Activated CD8-positive, alpha-beta T cell treated with anti-CD3 and anti-CD28 coated beads for 36 hours (primary cell): ENCODE data around the gene NTNG1. TPM values are rescaled to one million over a fixed set of nuclear protein-coding genes. Genes with fewer than 3 reads are reported as not detected.

Experiments
- ATAC-seq: fragments of 200-7000 bp; cut with Tn5 transposase; one replicate; pipeline ENCODE4 v1.10.0; 2021; ENCODE audit warnings: mild to moderate bottlenecking, moderate library complexity
- CTCF ChIA-PET: fragments of 350-600 bp; sonication (Branson Sonifier 250); formaldehyde crosslinking; loops from one replicate; lab custom pipeline; 2021; ENCODE audit warnings: antibody characterized with exemption; lab: Charles Lee
- POLR2A ChIA-PET: fragments of 350-600 bp; sonication (Branson Sonifier 250); formaldehyde crosslinking; loops from one replicate; lab custom pipeline; 2021; ENCODE audit warnings: antibody characterized with exemption; lab: Charles Lee
- DNase-seq: peaks from one replicate; pipeline ENCODE4 v3.0.0-alpha.2; 2020
- H3K27ac Mint-ChIP-seq: one replicate; pipeline ENCODE4 v1.8.0; 2021; ENCODE audit warnings: mild to moderate bottlenecking, mixed read lengths
- H3K27me3 Mint-ChIP-seq: one replicate; pipeline ENCODE4 v1.8.0; 2021; ENCODE audit warnings: mixed read lengths
- H3K36me3 Mint-ChIP-seq: one replicate; pipeline ENCODE4 v1.8.0; 2021; ENCODE audit warnings: low read depth, mixed read lengths
- H3K4me1 Mint-ChIP-seq: one replicate; pipeline ENCODE4 v1.8.0; 2021; ENCODE audit warnings: low read depth, mixed read lengths
- H3K4me3 Mint-ChIP-seq: one replicate; pipeline ENCODE4 v1.8.0; 2021; ENCODE audit warnings: mild to moderate bottlenecking, moderate library complexity, mixed read lengths
- H3K9me3 Mint-ChIP-seq: one replicate; pipeline ENCODE4 v1.8.0; 2021; ENCODE audit warnings: mixed read lengths
- CTCF ChIP-seq: fragments of 200-600 bp; IDR thresholded peaks from one replicate; pipeline ENCODE4 v1.8.0; 2022; ENCODE audit warnings: antibody characterized with exemption, mild to moderate bottlenecking
- intact Hi-C: fragments of 100-400 bp; cut with micrococcal nuclease; formaldehyde crosslinking; loops from one replicate; pipeline ENCODE4 v1.10.0; 2022
- total RNA-seq, 2 experiments: library from RNA; stranded (reverse); gene quantifications; one replicate each; pipeline ENCODE4 v1.2.3, GENCODE V29; 2021

The NTNG1 gene
- total RNA-seq, 2 experiments from 2014 or later: 0.96 to 1.0 TPM

DNA sequence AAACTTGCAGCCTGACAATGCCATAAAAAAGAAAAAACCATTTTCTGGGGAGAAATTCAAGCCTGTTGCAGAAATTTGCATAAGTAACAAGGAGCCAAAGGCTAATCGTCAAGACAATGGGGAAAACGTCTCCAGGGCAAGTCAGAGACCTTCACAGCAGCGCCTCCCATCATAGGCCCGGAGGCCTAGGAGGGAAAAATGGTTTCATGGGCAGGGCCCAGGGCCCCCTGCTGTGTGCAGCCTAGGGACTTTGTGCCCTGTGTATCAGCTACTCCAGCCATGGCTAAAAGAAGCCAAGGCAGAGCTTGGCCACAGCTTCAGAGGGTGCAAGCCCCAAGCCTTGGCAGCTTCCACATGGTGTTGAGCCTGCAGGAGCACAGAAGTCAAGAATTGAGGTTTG, 369.5 kb downstream of the NTNG1 start:
- H3K27me3 Mint-ChIP-seq: peaks cover 2% of the 10 kb centered on the region
- POLR2A ChIA-PET: no interaction called here
- no peak for TF ChIP-seq CTCF
- intact Hi-C loops: no loop called here
- CTCF ChIA-PET: interaction anchor here (1.6 kb wide), 1 partner anchor 19 kb away, joined by 3 read pairs; no protein-coding TSS in a partner anchor
- no peaks in the 10 kb centered on the region for H3K4me1 Mint-ChIP-seq
- H3K9me3 Mint-ChIP-seq: peaks cover 2% of the 10 kb centered on the region
- H3K36me3 Mint-ChIP-seq: no peaks in the 10 kb centered on the region
- no peak overlapping the region for H3K27ac Mint-ChIP-seq
- no peak for DNase-seq
- ATAC-seq: no peak
- H3K4me3 Mint-ChIP-seq: no peak overlapping the region

DNA sequence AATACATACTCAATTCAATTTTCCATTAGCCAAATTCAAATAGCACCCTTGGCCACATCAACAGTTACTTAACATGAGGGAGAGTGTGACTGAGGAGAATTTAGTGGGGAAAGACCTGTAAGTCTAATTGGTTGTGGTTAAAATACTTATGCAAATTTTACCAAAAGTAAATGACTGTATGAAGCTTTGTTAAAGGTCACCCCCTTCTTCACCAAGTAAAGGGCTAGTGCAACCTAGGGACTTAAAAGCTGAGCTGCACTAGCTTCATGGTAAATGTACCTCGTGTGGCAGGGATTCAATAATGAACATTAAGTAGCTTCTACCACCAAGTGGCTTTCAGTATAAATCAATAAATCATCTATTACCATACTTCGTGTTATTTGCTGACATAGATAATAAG, 372.0 kb downstream of the NTNG1 start:
- Mint-ChIP-seq H3K36me3 (no peaks in the 10 kb centered on the region), H3K4me1 (no peaks in the 10 kb centered on the region), H3K27ac (no peak overlapping the region), H3K27me3 (peaks cover 2% of the 10 kb centered on the region), H3K9me3 (peaks cover 2% of the 10 kb centered on the region), H3K4me3 (no peak overlapping the region)
- no peak for TF ChIP-seq CTCF
- ChIA-PET POLR2A (no interaction called here), CTCF (interaction anchor here (1.4 kb wide), 1 partner anchor 16 kb away, joined by 7 read pairs; no protein-coding TSS in a partner anchor)
- DNase-seq (no peak), ATAC-seq (no peak)
- intact Hi-C loops: no loop called here

GRCh38 chr1:107514841-107515240, 374.0 kb downstream of the NTNG1 start:
- intact Hi-C loops: no loop called here
- no peak for ATAC-seq
- Mint-ChIP-seq H3K36me3 (no peaks in the 10 kb centered on the region), H3K27me3 (no peaks in the 10 kb centered on the region), H3K4me1 (no peaks in the 10 kb centered on the region), H3K9me3 (peaks cover 2% of the 10 kb centered on the region), H3K4me3 (no peak overlapping the region), H3K27ac (no peak overlapping the region)
- ChIA-PET POLR2A (no interaction called here), CTCF (interaction anchor here (2.9 kb wide), 1 partner anchor 15 kb away, joined by 13 read pairs; no protein-coding TSS in a partner anchor)
- TF ChIP-seq CTCF: no peak
- DNase-seq: no peak

GRCh38 chr1:107515702-107516101, 374.9 kb downstream of the NTNG1 start:
- ATAC-seq: no peak
- POLR2A ChIA-PET: no interaction called here
- Mint-ChIP-seq H3K36me3 (no peaks in the 10 kb centered on the region), H3K9me3 (no peaks in the 10 kb centered on the region), H3K4me1 (no peaks in the 10 kb centered on the region), H3K4me3 (no peak overlapping the region), H3K27me3 (no peaks in the 10 kb centered on the region), H3K27ac (no peak overlapping the region)
- DNase-seq: no peak
- no peak for TF ChIP-seq CTCF
- CTCF ChIA-PET: interaction anchor here (2.9 kb wide), 1 partner anchor 14 kb away, joined by 13 read pairs; no protein-coding TSS in a partner anchor
- intact Hi-C loops: no loop called here

DNA sequence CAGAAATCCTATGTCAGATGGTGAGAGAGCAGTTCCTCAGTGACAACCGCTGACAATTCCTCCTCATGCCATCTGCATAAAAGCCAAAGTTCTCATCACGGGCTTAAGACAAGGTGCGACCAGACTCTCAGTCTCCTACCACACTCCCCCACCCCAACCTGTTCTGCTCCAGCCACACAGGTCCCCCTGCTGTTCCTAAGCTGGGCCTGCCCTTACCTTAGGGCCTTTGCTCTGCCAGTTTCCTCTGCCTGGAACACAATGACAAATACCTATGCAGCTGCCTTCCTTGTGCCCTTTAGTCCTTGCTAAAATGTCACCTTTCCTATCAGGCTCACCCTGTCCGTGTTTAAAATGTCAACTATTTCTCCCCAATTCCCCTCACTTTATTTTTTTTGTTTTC, 382.2 kb downstream of the NTNG1 start:
- ATAC-seq: no peak
- Mint-ChIP-seq H3K9me3 (no peaks in the 10 kb centered on the region), H3K4me3 (no peak overlapping the region), H3K27ac (no peak overlapping the region), H3K36me3 (no peaks in the 10 kb centered on the region), H3K27me3 (peaks cover 2% of the 10 kb centered on the region), H3K4me1 (no peaks in the 10 kb centered on the region)
- intact Hi-C loops: no loop called here
- TF ChIP-seq CTCF: no peak
- ChIA-PET POLR2A (no interaction called here), CTCF (interaction anchor here (1.0 kb wide), 1 partner anchor 12 kb away, joined by 3 read pairs; no protein-coding TSS in a partner anchor)
- no peak for DNase-seq
